Natural killer cell (primary cell): Measurements from ENCODE around the gene FOXI1. TPM values are rescaled to one million over a fixed set of nuclear protein-coding genes. Genes with fewer than 3 reads are reported as not detected.

ENCODE experiments used
- ATAC-seq, 3 donors: fragments of 150-1000 bp in 2 of 3; fragments of 200-7000 bp in 1 of 3; cut with Tn5 transposase; 1 replicate in 1 of 3; 2 replicates in 2 of 3; pipeline ENCODE4 v1.10.0; 2021; ENCODE audit warnings: mild to moderate bottlenecking in 2 of 3, moderate library complexity in 2 of 3
- DNase-seq, 2 donors: peaks; one replicate each; pipeline versions ENCODE4 v3.0.0 to v3.0.0-alpha.2; 2013 to 2021; ENCODE audit warnings: mixed read lengths in 1 of 2
- H3K27ac ChIP-seq: one replicate; pipeline ENCODE4 v1.5.1; 2013; ENCODE audit warnings: mild to moderate bottlenecking, low read length
- H3K27me3 ChIP-seq: one replicate; pipeline ENCODE4 v1.6.1; 2013; ENCODE audit warnings: low read length; ENCODE audit not compliant: control insufficient read depth, insufficient read depth
- H3K36me3 ChIP-seq: one replicate; pipeline ENCODE4 v1.6.1; 2013; ENCODE audit warnings: low read length; ENCODE audit not compliant: control insufficient read depth, insufficient read depth
- H3K4me1 ChIP-seq: one replicate; pipeline ENCODE4 v1.6.1; 2013; ENCODE audit warnings: low read length; ENCODE audit not compliant: control insufficient read depth, insufficient read depth
- H3K4me3 ChIP-seq: one replicate; pipeline ENCODE4 v1.5.1; 2013; ENCODE audit warnings: low read length
- H3K9me3 ChIP-seq: one replicate; pipeline ENCODE4 v1.6.1; 2013; ENCODE audit warnings: low read length; ENCODE audit not compliant: control insufficient read depth, insufficient read depth
- H3K27ac Mint-ChIP-seq, 2 donors: one replicate each; pipeline ENCODE4 v1.8.0; 2022; ENCODE audit warnings: mild to moderate bottlenecking in 2 of 2, mixed read lengths in 2 of 2, moderate library complexity in 1 of 2
- H3K27me3 Mint-ChIP-seq, 2 donors: one replicate each; pipeline ENCODE4 v1.8.0; 2022; ENCODE audit warnings: low read depth in 2 of 2, mixed read lengths in 2 of 2
- H3K36me3 Mint-ChIP-seq: one replicate; pipeline ENCODE4 v1.8.0; 2022; ENCODE audit warnings: mixed read lengths
- H3K4me1 Mint-ChIP-seq, 2 donors: one replicate each; pipeline ENCODE4 v1.8.0; 2022; ENCODE audit warnings: mixed read lengths in 2 of 2
- H3K4me3 Mint-ChIP-seq: one replicate; pipeline ENCODE4 v1.8.0; 2022; ENCODE audit warnings: mild to moderate bottlenecking, moderate library complexity, mixed read lengths
- H3K9me3 Mint-ChIP-seq, 2 donors: one replicate each; pipeline ENCODE4 v1.8.0; 2022; ENCODE audit warnings: mixed read lengths in 2 of 2
- CTCF ChIP-seq: fragments of 200-600 bp; IDR thresholded peaks from one replicate; pipeline ENCODE4 v1.8.0; 2022; ENCODE audit warnings: antibody characterized with exemption
- WGBS: methylation state at CpG from one replicate; pipeline ENCODE4 v1.1.7; 2013; ENCODE audit warnings: missing lambda C conversion rate; ENCODE audit not compliant: insufficient coverage; 5-methylcytosine and 5-hydroxymethylcytosine counted together
- intact Hi-C: fragments of 100-400 bp; cut with micrococcal nuclease; formaldehyde crosslinking; loops from one replicate; pipeline ENCODE4 v1.14.2; 2022
- total RNA-seq, 4 donors: library from RNA; stranded (reverse); fragments of 120-200 nt in 1 of 4; gene quantifications; one replicate each; pipeline versions ENCODE4 v1.2.3 to v1.2.4, GENCODE V29; 2013 to 2022

The FOXI1 gene
- total RNA-seq, 3 donors from 2014 or later (not counting 1 experiment from before 2014, with no cell fraction given): 0.18 TPM; not detected in 2

GRCh38 chr5:170121321-170121720 is 15.6 kb downstream of the FOXI1 start:
- Mint-ChIP-seq H3K4me3 (no peak overlapping the region), H3K27me3 (peaks cover 15 to 53% of the 10 kb centered on the region in 2 donors), H3K36me3 (no peaks in the 10 kb centered on the region), H3K27ac (no peak overlapping the region), H3K9me3 (peaks cover 0 to 4% of the 10 kb centered on the region in 2 donors), H3K4me1 (no peaks in the 10 kb centered on the region)
- no peaks in the 10 kb centered on the region for H3K4me1 ChIP-seq
- ATAC-seq: no peak
- H3K27ac ChIP-seq: no peak overlapping the region
- no peaks in the 10 kb centered on the region for H3K9me3 ChIP-seq
- H3K36me3 ChIP-seq: no peaks in the 10 kb centered on the region
- DNase-seq: no peak
- no peak for TF ChIP-seq CTCF
- no peaks in the 10 kb centered on the region for H3K27me3 ChIP-seq
- no peak overlapping the region for H3K4me3 ChIP-seq
- intact Hi-C loops: no loop called here
- WGBS: 88% methylated on average over 7 of the region's 7 CpGs

- H3K27me3 Mint-ChIP-seq: peaks cover 15 to 66% of the 10 kb centered on the region in 2 donors
- Histone ChIP-seq H3K4me1 (no peaks in the 10 kb centered on the region), H3K27ac (no peak overlapping the region), H3K4me3 (no peak overlapping the region), H3K9me3 (no peaks in the 10 kb centered on the region), H3K27me3 (no peaks in the 10 kb centered on the region), H3K36me3 (no peaks in the 10 kb centered on the region)
- 100% methylated on average over 1 of the region's 1 CpG for WGBS
- ATAC-seq (no peak), DNase-seq (no peak)
- H3K9me3 Mint-ChIP-seq: peaks cover 0 to 6% of the 10 kb centered on the region in 2 donors
- H3K4me1 Mint-ChIP-seq: no peaks in the 10 kb centered on the region
- no peak for TF ChIP-seq CTCF
- no peak overlapping the region for H3K4me3 Mint-ChIP-seq
- no peak overlapping the region for H3K27ac Mint-ChIP-seq
- intact Hi-C loops: no loop called here
- no peaks in the 10 kb centered on the region for H3K36me3 Mint-ChIP-seq
Observed at GRCh38 chr5:170126061-170126460, 20.4 kb downstream of the FOXI1 start.

- no peak overlapping the region for H3K4me3 Mint-ChIP-seq
- DNase-seq (no peak), ATAC-seq (no peak)
- H3K36me3 Mint-ChIP-seq: no peaks in the 10 kb centered on the region
- peaks cover 0 to 6% of the 10 kb centered on the region in 2 donors for H3K9me3 Mint-ChIP-seq
- no peaks in the 10 kb centered on the region for H3K4me1 ChIP-seq
- H3K9me3 ChIP-seq: no peaks in the 10 kb centered on the region
- intact Hi-C loops: no loop called here
- WGBS: 90% methylated on average over 1 of the region's 1 CpG
- H3K27me3 ChIP-seq: no peaks in the 10 kb centered on the region
- no peak overlapping the region for H3K4me3 ChIP-seq
- H3K4me1 Mint-ChIP-seq: no peaks in the 10 kb centered on the region
- H3K36me3 ChIP-seq: no peaks in the 10 kb centered on the region
- H3K27me3 Mint-ChIP-seq: peaks cover 15 to 63% of the 10 kb centered on the region in 2 donors
- TF ChIP-seq CTCF: no peak
- H3K27ac ChIP-seq: no peak overlapping the region
- no peak overlapping the region for H3K27ac Mint-ChIP-seq
Observed at GRCh38 chr5:170126626-170127025, 20.9 kb downstream of the FOXI1 start.

GRCh38 chr5:170131235-170131634 is 25.5 kb downstream of the FOXI1 start:
- Mint-ChIP-seq H3K9me3 (peaks cover 0 to 3% of the 10 kb centered on the region in 2 donors), H3K4me1 (no peaks in the 10 kb centered on the region)
- 77% methylated on average over 2 of the region's 3 CpGs for WGBS

More at GRCh38 chr5:170131235-170131634, 25.5 kb downstream of the FOXI1 start:
- ATAC-seq (no peak), DNase-seq (no peak)
- peaks cover 2% of the 10 kb centered on the region for H3K27me3 ChIP-seq
- H3K36me3 Mint-ChIP-seq: no peaks in the 10 kb centered on the region
- no peak overlapping the region for H3K4me3 Mint-ChIP-seq
- no peak for TF ChIP-seq CTCF
- no peaks in the 10 kb centered on the region for H3K36me3 ChIP-seq
- H3K27ac Mint-ChIP-seq: no peak overlapping the region
- H3K9me3 ChIP-seq: no peaks in the 10 kb centered on the region
- intact Hi-C loops: no loop called here
- H3K27me3 Mint-ChIP-seq: peaks cover 14 to 68% of the 10 kb centered on the region in 2 donors
- H3K4me1 ChIP-seq: no peaks in the 10 kb centered on the region
- H3K27ac ChIP-seq: no peak overlapping the region
- H3K4me3 ChIP-seq: no peak overlapping the region
